Activated CD4-positive, alpha-beta T cell treated with anti-CD3 and anti-CD28 coated beads for 4 hours (primary cell): ENCODE measurements around the gene JPH2.
"Not testable (repeated sequence)": the region's sequence is repeated elsewhere in the genome, so short reads cannot be mapped to it uniquely, and the experiment has no call there.

Experiments
- DNase-seq, 2 donors: peaks; one replicate each; pipeline ENCODE4 v3.0.0-alpha.2; 2020

The JPH2 gene

DNA sequence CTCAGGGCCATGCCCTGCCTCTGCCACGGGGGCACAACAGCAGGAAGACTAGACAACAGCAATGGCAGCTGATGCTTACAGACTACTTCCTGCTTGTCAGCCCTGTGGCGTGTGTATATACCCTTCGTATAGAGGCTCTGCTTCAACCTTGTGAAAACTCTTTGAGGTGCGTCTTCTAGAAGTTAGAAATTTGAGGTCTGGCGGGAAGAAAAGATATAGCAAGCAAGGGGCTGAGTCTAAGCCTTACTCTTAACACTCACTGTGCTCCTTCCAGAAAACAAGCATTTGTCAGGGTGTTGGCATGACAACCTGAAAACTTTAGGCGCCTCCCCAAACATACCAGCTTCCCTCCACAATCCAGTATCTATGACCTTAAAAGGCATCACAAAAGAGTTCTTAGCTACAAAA, 33.3 kb downstream of the JPH2 start:
- DNase-seq, result no peak

DNA sequence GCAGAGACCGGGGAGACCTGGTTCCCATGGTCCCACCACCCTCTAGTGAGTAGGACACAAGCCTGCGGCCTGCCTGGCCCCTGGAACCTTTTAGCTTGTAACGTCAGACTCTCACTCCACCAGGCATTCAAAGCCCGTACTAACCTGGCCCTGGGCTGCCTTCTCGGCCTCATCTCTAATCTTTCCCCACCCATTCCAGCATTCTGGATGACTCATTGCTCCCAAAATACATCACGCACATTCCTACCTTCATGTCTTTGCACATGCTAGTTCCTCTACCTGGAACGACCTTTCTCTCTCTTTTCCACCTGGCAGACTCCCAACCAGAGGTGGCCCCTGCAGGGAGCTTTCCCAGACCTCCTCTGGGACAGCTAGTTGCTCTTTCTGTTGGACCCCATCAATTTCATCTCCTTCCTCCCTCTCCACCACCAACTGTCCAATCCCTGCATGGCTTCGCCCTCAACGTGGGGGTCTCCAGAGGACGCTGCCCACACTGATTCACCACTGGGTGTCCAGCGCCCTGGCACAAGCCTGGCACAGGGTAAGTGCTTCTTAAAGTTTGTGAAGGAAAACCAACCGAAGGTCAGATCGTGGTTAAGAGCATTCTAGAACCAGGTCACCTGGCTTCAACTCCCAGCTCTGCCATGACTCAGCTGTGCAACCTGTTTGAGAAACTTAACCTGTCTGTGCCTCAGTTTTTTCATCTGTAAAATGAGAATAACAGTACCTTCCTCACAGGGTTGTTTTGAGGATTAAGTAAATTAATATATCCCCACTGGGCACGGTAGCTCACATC, 35.2 kb downstream of the JPH2 start:
- no peak for DNase-seq

DNA sequence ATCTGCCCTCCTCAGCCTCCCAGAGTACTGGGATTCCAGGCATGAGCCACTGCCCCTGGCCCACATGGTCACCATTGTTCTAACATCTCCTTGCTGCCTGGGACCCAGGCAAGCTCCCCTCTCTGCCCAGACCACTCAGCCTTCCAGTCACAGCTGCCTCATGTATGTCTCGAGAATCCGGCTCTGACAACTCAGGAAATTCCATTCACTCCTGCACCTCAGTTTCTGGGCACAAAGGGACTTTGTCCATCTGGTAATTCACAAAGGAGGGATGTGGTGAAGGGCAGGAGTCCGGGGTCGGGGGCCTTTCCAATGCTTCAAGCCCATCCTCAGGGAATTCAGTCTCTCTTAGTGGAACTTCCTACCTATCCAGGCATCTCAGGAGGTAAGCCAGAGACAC, 40.7 kb downstream of the JPH2 start:
- no peak for DNase-seq

DNA sequence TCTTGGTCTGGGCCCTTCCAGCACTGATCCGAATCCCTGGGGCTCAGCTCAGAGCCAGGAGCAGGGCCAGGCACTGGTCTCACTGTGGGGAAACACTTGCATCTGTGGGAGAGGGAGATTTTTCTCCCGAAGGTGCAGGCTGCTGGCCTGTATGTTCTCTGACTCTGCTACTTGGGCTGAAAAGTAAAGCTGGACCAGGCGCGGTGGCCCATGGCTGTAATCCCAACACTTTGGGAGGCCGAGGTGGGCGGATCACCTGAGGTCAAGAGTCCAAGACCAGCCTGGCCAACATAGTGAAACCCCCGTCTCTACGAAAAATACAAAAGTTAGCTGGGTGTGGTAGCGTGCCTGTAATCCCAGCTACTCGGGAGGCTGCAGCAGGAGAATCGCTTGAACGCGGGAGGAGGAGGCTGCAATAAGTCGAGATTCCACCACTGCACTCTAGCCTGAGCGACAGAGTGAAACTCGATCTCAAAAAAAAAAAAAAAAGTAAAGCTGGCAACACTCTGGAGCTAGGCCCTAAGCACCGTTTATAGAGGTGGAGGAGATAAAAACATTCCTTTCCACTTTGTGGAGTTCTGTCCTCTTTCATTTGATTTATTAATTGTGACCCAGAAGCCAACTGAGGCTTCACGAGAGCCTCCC, 41.7 kb downstream of the JPH2 start:
- DNase-seq, result no peak

DNA sequence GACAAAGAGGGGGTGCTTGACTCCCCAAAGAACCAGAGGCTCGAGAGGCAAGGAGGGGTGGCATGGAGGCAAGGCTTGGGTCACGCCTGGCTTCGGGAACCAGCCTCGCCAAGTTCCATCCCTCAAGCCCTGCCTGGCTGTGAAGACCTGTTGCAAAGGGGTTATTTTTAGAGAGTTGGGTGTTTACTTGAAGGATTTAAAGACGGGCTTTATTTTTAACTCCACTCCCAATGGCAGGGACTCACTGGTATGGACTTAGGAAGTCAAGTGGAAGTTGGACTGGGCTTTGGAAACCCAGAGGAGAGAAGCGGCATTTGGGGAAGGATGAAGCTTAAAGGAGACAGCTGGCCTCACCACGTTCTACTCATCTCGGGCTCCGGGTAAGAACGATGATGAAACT, 43.1 kb downstream of the JPH2 start:
- no peak for DNase-seq

DNA sequence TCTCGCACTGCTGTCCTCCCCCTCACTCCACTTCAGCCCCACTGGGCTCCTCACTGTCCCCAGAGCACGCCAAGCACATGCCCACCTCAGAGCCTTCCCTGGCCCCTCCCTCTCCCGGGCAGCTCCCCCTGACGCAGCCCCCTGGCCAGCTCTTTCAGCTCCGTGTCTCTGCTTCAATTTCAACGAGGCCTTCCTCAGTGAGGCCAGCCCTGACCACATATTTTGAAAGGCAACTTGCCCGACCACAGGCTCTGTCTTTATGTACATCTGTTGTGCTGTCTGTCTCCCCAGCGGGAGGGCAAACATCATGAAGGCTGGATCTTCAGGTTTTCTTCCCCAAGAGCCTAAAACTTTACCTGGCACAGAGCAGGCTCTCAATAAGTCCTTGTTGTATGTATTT, 44.6 kb downstream of the JPH2 start:
- DNase-seq, result no peak

DNA sequence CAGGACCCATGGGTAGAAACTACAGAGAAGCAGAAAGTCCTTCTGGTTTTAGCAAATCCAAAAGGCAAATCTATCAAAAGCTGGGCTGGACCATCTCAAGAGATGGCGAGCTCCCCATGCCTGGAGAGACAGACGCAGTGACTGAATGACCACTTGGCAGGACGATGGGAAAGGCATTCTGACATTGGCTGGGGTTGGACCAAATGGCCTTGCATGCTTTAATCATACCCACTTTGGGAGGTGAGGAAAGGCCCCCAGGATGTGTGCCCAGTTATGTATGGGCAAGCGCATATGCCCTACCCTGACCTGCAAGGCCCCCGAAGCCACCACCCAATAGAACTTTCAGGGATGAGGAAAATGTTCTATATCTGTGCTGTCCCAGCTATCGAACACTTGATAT, 45.1 kb downstream of the JPH2 start:
- no peak for DNase-seq

DNA sequence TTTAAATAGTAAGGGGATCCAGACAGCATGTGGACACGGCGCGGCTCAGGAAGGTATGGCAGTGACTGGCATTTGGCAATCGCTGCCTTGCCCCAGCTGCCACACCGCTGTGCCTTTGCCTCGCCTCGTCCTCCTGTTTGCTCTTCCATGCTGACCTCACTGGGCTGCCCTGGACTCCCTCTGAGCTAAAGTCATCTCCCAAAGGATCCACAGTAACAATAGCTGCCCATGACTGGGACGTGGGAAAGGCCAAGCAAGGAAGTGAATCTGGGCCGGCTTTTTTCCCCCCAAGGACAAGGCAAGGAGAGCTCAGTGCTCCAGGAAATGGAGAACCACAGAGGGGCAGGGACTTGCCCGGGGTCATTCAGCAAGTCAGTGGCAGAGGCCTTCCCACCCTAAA, 48.1 kb downstream of the JPH2 start:
- DNase-seq, result no peak

DNA sequence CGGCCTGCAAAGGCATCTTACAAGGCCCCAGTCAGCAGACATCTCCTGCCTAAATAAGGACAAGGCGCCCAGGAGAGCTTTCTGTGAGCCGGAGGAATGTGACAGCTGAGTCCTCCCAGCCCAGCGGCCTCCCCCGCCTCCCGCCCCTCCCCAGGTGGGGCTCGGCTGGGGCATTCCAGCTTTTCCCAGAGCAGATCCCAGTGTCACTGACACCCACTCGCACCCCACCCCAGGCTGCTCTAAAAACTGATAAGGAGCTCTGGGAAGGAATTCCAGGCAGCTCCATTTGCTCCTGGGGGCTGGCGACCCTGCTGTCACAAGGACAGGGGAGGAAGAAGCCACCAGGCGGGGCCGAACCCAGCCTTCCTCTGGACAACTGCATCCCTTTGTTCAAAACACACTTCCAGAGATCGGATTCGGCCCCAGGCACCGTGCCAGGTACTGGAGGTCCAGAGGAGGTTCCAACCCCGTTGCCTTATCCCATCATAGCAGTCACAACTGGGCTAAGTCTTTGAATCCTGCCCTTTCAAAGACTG, 49.7 kb downstream of the JPH2 start:
- DNase-seq, result no peak

DNA sequence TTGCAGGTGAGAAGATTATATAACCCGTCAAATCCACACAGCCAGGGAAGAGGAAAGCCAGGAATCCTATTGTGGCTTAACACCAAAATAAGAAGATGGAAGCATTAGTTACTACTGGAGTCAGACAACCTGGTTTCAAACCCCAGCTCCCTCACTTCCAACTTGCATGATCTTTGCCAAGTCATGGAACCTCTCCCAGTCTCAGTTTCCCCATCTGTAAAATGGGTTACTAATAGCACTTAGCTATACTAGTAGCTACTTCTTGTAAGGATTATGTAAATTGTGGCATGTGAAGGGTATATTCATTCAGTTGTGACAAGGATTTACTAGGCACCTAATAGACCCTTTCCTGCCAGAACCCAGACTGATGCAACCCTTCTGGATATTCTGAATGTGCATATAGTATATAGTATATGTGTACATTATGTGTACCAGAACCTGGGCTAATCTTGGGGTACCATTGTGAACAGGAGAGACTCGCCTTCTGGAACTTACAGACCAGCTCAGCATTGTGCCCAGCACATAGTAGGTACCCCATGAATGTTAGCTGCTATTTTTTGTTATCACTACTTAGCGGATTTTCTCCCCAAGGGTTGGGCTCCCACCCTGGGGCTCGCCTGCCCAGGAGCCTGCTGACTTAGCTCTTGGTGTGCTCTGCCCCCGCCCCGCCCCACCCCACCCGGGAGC, 50.3 kb downstream of the JPH2 start:
- DNase-seq, result no peak

DNA sequence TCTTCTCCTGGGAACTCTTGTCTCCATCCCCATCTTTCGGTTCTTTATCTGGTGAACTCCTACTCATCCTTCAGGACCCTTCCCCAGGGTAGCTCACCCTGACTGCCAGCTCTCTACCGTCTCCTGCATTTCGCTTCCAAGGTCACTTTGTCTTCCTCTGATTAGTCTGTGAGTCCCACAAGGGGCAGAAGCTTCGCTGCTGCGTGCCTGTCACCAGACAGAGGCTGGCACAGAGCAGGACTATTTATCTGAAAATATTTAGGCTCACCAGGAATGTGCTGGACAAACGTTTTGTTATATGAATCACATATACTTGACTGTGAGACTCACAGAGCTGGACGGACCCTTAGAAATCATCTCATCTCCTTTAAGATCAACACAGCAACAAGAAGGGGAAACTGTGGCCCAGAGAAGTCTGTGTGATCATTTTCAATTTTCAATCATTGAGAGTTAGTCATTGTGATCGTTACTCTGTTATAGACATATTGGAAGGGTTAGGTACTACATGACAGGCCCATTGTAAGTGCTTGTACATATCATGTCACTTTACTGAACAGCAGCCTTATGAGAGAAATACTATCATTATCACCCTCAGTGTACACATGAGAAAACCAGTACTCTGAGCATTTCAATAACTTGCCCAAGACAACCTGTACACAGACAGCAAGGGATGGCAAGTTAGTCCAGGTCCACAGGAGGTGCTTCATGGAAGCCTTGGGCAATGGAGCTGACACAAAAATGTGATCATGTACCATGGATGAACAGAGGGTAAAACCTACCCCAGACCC, 51.4 kb downstream of the JPH2 start:
- no peak for DNase-seq

DNA sequence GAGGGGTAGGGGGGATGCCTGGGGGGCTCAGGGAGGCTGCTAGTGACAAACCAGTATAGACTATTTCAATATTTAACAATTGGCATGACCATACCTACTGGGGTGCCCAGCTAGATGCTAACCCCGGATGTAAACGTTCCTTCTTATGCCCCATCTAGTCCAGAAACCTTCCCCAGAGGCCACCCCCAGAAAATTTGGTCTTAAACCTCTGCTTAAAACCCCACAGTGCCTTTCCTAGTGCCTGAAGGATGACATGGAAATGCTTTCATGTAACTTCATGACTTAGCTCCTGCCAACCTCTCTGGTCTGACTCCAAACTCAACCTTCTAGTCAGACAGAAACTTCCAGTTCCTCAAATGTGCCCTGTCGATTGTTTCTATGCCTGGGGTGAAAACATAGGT, 52.0 kb downstream of the JPH2 start:
- DNase-seq, result no peak

DNA sequence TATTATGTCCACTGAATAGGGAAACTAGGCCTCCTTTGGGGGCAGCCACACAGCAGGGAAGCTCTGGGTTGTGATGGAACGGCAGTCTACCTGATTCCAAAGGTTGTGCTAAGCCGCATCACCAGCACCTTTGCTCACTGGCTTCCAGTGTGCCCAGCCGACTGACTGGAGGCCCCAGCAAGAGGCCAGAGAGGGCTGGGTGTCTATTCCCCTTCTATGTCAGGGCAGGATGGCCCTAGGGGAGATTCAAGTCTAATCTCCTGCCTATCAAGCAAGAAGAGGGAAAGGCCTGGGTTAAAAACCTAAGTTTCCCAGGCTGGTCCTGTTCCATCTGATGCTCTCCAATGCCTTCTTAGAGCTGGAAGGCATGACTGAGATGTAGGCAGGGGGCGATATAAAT, 53.6 kb downstream of the JPH2 start:
- no peak for DNase-seq

DNA sequence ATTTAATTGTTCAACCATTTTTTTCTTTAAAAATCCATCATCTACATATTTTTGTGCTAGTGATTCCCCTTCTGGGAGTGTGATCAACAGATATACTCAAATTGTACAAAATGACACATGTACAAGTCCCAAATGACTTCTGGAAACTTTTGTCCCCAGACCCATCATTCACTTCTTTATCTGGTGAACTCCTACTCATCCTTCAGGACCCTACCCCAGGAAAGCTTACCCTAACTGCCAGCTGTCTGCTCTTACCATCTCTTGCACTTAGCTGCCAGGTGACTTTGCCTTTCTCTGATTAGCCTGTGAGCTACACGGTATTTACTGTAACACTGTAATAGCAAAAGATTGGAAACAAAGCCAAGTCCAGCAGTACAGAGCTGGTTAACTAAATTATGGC, 55.3 kb downstream of the JPH2 start:
- no peak for DNase-seq

DNA sequence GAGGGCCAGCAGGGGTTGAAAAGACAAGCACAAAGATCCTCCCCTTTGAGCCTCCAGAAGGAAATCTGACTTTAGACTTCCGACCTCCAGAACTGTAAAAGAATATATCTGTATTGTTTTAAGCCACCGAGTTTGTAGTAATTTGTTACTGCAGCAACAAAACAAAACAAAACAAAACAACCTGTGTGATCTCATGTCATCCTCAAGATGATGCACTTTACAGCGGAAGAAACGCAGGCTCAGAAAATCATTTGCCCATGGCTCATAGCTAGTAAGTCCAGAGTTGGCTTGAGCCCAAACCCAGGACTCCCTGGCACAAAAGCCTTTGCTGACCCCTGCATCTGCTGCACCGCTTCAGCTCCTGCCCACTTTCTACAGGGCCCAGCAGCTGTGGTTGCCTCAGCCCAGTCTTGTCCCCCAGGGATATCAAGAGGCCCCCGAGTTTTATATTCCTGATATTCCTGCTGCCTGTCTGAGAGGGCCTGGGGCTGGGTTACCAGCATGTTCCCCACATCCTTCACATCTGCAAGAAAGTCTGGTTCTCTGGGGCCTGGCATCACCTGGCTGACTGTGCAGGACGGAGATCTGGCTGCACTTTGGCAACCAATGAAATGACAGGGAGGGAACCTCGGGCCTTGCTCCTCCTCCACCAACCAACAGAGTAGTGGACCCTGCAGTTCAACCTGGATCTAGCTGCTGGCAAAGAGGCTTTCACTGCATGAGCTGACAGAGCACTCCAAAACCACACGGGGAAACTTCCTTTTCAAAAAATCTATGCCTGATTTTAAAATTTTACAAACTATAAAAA, 56.9 kb downstream of the JPH2 start:
- DNase-seq, result no peak

DNA sequence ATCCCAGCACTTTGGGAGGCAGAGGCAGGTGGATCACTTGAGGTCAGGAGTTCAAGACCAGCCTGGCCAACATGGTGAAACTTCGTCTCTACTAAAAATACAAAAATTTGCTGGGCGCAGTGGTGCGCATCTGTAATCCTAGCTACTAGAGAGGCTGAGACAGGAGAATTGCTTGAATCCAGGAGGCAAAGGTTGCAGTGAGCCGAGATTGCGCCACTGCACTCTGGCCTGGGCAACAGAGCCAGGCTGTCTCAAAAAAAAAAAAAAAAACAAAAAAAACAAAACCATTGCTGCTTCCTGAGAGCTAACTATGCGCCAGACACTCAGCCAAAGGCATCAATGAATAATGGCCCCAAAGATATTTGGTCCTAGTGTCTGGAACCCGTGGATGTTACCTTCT, 57.7 kb downstream of the JPH2 start:
- not testable (repeated sequence) for DNase-seq

DNA sequence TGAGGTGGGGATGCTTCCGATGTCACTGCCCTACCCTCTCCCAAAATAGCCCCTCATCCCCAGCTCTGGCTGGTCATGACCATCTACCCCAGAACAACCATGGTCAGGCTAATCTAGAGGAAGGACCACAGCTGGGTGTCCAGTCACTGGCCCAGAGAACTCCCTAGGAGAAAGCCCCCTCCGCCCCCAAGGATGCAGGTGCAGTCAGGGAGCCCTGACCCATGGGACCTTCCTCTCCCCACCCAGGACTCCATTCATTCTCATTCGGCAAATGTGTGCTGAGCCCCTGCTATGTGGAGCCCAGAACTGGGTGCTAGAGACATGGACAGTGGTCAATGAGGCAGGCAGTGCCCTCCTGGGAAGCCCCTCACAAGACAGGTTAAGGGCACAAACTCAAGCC, 60.5 kb downstream of the JPH2 start:
- DNase-seq, result no peak

DNA sequence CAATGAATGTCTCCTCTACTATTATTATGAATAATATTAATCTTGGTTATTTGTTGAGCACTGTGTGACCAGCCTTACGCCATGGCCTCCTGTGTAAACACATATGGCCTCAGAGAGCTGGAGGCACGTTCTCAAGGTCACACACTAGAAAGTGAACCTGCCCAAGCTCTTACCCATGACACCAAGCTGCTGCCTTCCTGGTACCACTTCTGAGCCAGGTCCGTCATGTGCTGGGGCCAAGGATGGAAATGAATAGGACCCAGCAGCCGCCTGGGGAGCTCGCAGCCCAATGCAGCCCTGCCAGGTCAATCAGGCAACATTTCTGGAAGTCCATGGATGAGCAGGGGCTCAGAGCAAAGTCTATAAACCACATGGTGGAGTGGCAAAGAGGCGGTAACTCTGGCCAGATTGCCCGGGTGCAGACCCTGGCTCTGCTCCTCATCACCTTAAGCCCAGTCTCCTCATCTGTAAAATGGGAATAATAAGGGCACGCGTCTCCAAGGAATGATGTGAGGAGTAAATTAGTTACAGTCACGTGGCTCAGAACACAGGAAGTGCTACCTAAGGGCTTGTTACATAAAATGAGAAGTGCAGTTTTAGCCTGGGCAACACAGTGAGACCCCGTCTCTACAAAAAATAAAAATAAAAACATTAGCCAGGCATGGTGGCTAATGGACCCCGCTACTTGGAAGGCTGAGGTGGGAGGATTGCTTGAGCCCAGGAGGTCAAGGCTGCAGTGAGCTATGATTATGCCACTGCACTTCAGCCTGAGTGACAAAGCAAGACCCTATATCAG, 61.5 kb downstream of the JPH2 start:
- DNase-seq, result no peak

DNA sequence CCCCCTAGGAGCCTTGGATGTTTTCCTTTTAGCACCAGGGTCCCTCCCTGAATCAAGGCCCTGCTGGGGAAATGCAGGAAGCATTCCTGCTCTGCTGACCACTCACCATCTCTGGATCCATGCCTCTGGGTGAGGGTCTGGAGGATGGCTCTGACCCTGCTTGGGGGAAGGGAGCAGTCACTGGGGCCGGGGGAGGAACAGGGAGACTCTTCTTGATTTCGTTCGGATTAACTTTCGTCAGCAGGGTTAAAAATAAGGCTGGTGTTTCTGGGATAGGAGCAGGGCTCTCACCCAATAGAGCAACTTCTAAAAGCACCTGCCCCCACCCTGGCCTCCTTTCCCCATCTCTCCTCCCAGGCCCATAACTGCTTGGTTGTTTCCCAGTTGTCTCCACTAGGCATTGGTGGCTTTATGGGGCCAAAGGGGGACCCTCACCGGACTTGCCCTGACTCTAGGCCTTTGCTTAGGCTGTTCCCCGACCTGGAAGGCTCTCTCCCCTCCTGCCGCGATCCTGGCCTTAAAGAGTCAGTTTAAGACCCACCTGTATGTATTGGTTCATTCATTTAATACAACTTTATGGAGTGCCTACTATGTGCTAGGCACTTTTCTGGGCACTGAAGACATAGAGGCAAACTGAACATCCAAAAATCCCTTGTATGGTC, 63.0 kb downstream of the JPH2 start:
- DNase-seq, result no peak

DNA sequence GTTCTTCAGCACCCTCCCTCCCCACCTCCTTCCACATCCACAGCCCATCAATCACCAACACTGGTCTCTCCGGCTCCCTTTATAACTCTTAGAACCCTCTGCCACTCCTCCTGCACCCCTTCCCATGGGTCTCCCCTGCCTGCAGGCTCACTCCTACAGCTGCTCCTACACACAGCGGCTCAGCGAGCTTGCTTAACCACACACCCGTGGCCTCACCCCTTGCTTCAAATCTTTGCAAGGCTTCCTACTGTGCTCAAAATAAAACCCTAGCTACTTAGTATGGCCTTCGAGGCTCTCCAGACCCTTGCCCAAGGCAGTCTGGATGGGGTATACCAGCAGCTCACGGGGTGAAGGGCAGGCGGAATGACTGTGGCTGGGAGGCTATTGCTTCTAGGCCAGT, 63.7 kb downstream of the JPH2 start:
- no peak for DNase-seq
